NK-92 treated with Interleukin-12 subunit alpha and Interleukin-12 subunit beta, amount 100 ng/mL, for 24 hours (cell line): ENCODE data around the gene DMXL2.
"Not testable (repeated sequence)": the region's sequence is repeated elsewhere in the genome, so short reads cannot be mapped to it uniquely, and the experiment has no call there.

Experiments
- DNase-seq: peaks from one replicate; lab custom pipeline; 2025; lab: John Stamatoyannopoulos, UW

DMXL2 gene

GRCh38 chr15:51493892-51494291, 128.7 kb downstream of the DMXL2 start:
- no peak for DNase-seq

GRCh38 chr15:51492528-51492927, 130.0 kb downstream of the DMXL2 start:
- no peak for DNase-seq

GRCh38 chr15:51491941-51492340, 130.6 kb downstream of the DMXL2 start:
- DNase-seq, result no peak

GRCh38 chr15:51484781-51485180, 137.8 kb downstream of the DMXL2 start:
- no peak for DNase-seq

- no peak for DNase-seq
These were observed 138.6 kb downstream of the DMXL2 start for GRCh38 chr15:51483985-51484384.

GRCh38 chr15:51483520-51483919, 139.1 kb downstream of the DMXL2 start:
- no peak for DNase-seq

GRCh38 chr15:51475736-51476135, 146.8 kb downstream of the DMXL2 start:
- DNase-seq, result no peak

- no peak for DNase-seq
These were observed 152.1 kb downstream of the DMXL2 start for GRCh38 chr15:51470512-51470911.

- no peak for DNase-seq
These were observed 161.8 kb downstream of the DMXL2 start for GRCh38 chr15:51460796-51461195.

GRCh38 chr15:51450001-51450400, 172.6 kb downstream of the DMXL2 start:
- DNase-seq, result no peak

GRCh38 chr15:51448622-51449399, 173.8 kb downstream of the DMXL2 start:
- DNase-seq, result no peak

GRCh38 chr15:51447855-51448621, 174.5 kb downstream of the DMXL2 start:
- no peak for DNase-seq

- DNase-seq, result not testable (repeated sequence)
These were observed 176.4 kb downstream of the DMXL2 start for GRCh38 chr15:51446029-51446744.

GRCh38 chr15:51444807-51445206, 177.8 kb downstream of the DMXL2 start:
- DNase-seq, result no peak

- DNase-seq, result no peak
These were observed 178.5 kb downstream of the DMXL2 start for GRCh38 chr15:51444112-51444511.

- no peak for DNase-seq
These were observed 179.2 kb downstream of the DMXL2 start for GRCh38 chr15:51443282-51443914.

- no peak for DNase-seq
These were observed 184.0 kb downstream of the DMXL2 start for GRCh38 chr15:51438526-51438925.

- no peak for DNase-seq
These were observed 197.0 kb downstream of the DMXL2 start for GRCh38 chr15:51425517-51426040.

- DNase-seq, result no peak
These were observed 197.8 kb downstream of the DMXL2 start for GRCh38 chr15:51424780-51425179.

GRCh38 chr15:51423040-51423439, 199.5 kb downstream of the DMXL2 start:
- DNase-seq, result not testable (repeated sequence)

GRCh38 chr15:51416129-51416528, 206.4 kb downstream of the DMXL2 start:
- no peak for DNase-seq
